Measurements from ENCODE around the gene KPNA4.

The KPNA4 gene

DNA sequence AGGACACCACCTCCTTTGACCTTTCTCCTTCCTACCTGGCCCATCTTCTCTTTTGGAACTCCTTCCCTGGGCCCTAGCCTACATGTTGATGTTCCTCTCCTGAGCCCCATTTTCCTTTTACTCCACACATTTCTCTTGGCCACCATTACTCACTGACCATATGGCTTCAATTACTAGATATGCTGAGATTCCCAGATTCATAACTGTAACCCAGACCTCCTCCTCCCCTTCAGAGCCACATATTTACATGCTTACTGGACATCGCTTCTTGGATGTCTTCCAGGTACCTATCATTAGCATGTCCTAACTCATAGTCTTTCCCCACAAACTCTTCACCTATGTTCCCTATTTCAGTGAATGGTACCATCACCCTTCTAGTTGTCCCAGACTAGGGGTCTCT is 91.4 kb downstream of the KPNA4 start:
- DNase-seq (ENCODE audit: extremely low spot score): no peak
- POLR2A ChIA-PET: no interaction called here
- no peak for TF ChIP-seq BHLHE40 (IDR thresholded peaks at IDR 0.05; ENCODE audit: borderline replicate concordance)
- no peak for TF ChIP-seq ELF4 (IDR thresholded peaks at IDR 0.05)
- TF ChIP-seq FOXA1 (IDR thresholded peaks at IDR 0.05): no peak
- no peak for TF ChIP-seq SP1 (IDR thresholded peaks at IDR 0.05)
- no peak for TF ChIP-seq FOXK2 (IDR thresholded peaks at IDR 0.05)
- CTCF ChIA-PET: no interaction called here

DNA sequence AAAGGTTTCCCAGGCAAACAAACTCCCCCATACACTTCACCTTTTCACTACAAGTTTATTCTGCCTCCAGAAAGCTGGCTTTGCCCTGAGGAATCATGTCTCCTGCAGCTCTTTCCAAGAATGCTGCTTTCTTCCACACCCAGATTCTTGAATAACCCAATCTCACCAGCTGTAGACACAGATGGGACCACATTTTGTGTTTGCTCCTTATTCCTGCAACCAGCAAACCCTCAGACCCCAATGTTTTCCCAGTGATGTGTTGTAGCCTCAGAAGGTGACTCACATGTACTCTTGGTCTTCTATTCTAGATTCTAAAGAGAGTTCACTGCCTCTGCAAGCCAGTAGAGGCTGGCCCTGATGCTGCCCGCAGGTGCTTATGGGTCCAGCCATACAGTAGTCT is 92.2 kb downstream of the KPNA4 start:
- POLR2A ChIA-PET: no interaction called here
- TF ChIP-seq FOXM1 (IDR thresholded peaks at IDR 0.05; ENCODE audit: borderline replicate concordance): no peak
- TF ChIP-seq CTBP1 (IDR thresholded peaks at IDR 0.05; ENCODE audit: borderline replicate concordance): no peak
- TF ChIP-seq ZNF384 (IDR thresholded peaks at IDR 0.05): no peak
- CTCF ChIA-PET: no interaction called here
- no peak for DNase-seq (ENCODE audit: extremely low spot score)

GRCh38 chr3:160472344-160472743 is 93.0 kb downstream of the KPNA4 start:
- TF ChIP-seq TARDBP (IDR thresholded peaks at IDR 0.05) (no peak), LEF1 (IDR thresholded peaks at IDR 0.05; ENCODE audit: borderline replicate concordance) (no peak), L3MBTL2 (conservative IDR thresholded peaks at IDR 0.05) (no peak), BHLHE40 (IDR thresholded peaks at IDR 0.05; ENCODE audit: borderline replicate concordance) (no peak), HDGF (IDR thresholded peaks at IDR 0.05; ENCODE audit: borderline replicate concordance) (no peak), FOXM1 (IDR thresholded peaks at IDR 0.05; ENCODE audit: borderline replicate concordance) (no peak), ZNF384 (IDR thresholded peaks at IDR 0.05) (no peak), ELF4 (IDR thresholded peaks at IDR 0.05) (no peak), SUZ12 (IDR thresholded peaks at IDR 0.05) (no peak), NFRKB (IDR thresholded peaks at IDR 0.05) (no peak), ARNT (IDR thresholded peaks at IDR 0.05) (no peak), FOXK2 (IDR thresholded peaks at IDR 0.05) (no peak), SP1 (IDR thresholded peaks at IDR 0.05) (no peak), CTBP1 (IDR thresholded peaks at IDR 0.05; ENCODE audit: borderline replicate concordance) (no peak), PKNOX1 (IDR thresholded peaks at IDR 0.05) (no peak)
- ChIA-PET POLR2A (no interaction called here), CTCF (no interaction called here)
- no peak for DNase-seq (ENCODE audit: extremely low spot score)

- CTCF ChIA-PET: no interaction called here
- TF ChIP-seq LEF1 (IDR thresholded peaks at IDR 0.05; ENCODE audit: borderline replicate concordance) (no peak), BHLHE40 (IDR thresholded peaks at IDR 0.05; ENCODE audit: borderline replicate concordance) (no peak), ARNT (IDR thresholded peaks at IDR 0.05) (no peak), NFRKB (IDR thresholded peaks at IDR 0.05) (no peak)
- POLR2A ChIA-PET: no interaction called here
- DNase-seq (ENCODE audit: extremely low spot score): no peak
These were observed 93.5 kb downstream of the KPNA4 start for GRCh38 chr3:160471892-160472291.

GRCh38 chr3:160470181-160470580 is 95.2 kb downstream of the KPNA4 start:
- no peak for DNase-seq (ENCODE audit: extremely low spot score)
- TF ChIP-seq HDGF (IDR thresholded peaks at IDR 0.05; ENCODE audit: borderline replicate concordance) (no peak), FOXA1 (IDR thresholded peaks at IDR 0.05) (no peak)
- ChIA-PET POLR2A (no interaction called here), CTCF (no interaction called here)

DNA sequence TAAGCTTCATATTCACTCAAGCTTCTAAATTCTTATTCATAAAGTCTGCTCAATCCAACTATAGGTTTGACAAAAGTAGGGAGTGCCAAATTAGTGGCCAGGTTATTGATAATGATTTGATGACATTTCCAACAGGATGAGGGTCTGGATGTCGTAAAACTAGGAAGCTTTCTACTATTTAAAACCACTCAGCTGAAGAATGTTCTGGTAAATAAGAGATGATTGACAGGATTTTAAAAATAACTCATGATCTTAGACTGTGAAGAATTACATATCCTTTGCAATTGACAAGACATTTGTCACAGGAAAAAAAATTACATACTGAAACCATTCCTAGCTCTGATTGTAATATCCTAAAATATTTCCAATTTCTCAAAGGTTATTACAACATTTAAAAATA is 100.4 kb downstream of the KPNA4 start:
- CTCF ChIA-PET: no interaction called here
- no peak for TF ChIP-seq LEF1 (IDR thresholded peaks at IDR 0.05; ENCODE audit: borderline replicate concordance)
- no peak for TF ChIP-seq HDGF (IDR thresholded peaks at IDR 0.05; ENCODE audit: borderline replicate concordance)
- no peak for TF ChIP-seq CTBP1 (IDR thresholded peaks at IDR 0.05; ENCODE audit: borderline replicate concordance)
- TF ChIP-seq FOXA1 (IDR thresholded peaks at IDR 0.05): no peak
- TF ChIP-seq PKNOX1 (IDR thresholded peaks at IDR 0.05): no peak
- TF ChIP-seq FOXK2 (IDR thresholded peaks at IDR 0.05): no peak
- no peak for TF ChIP-seq FOXM1 (IDR thresholded peaks at IDR 0.05; ENCODE audit: borderline replicate concordance)
- no peak for TF ChIP-seq SUZ12 (IDR thresholded peaks at IDR 0.05)
- no peak for TF ChIP-seq ARNT (IDR thresholded peaks at IDR 0.05)
- no peak for TF ChIP-seq L3MBTL2 (conservative IDR thresholded peaks at IDR 0.05)
- TF ChIP-seq ELF4 (IDR thresholded peaks at IDR 0.05): no peak
- no peak for TF ChIP-seq SP1 (IDR thresholded peaks at IDR 0.05)
- no peak for TF ChIP-seq ZNF384 (IDR thresholded peaks at IDR 0.05)
- no peak for TF ChIP-seq NFRKB (IDR thresholded peaks at IDR 0.05)
- TF ChIP-seq BHLHE40 (IDR thresholded peaks at IDR 0.05; ENCODE audit: borderline replicate concordance): no peak
- no peak for TF ChIP-seq TARDBP (IDR thresholded peaks at IDR 0.05)
- POLR2A ChIA-PET: interaction anchor here (1.1 kb wide), 1 partner anchor 15 kb away, joined by 3 read pairs; the partner anchor contains the start of gene TRIM59

DNA sequence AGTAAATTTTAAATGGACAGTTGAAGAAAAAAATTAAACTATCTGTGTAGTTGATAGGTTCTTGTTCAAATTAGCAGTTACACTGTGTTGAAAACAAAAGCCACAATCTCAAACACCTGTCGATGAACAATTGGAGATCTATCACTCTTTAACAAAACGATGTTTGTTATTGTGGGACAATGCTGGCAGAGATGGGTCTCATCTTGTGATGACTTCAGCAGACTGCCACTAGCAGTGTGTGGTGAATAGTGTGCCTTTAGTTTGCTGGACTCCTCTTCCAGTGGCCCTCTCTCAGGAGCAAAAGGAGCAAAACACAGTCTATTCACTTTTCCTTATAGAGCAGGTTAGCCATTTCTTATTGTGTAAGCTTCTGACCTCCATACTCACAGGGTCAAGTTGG is 101.0 kb downstream of the KPNA4 start:
- DNase-seq (ENCODE audit: extremely low spot score): no peak
- POLR2A ChIA-PET: interaction anchor here (1.1 kb wide), 1 partner anchor 14 kb away, joined by 3 read pairs; the partner anchor contains the start of gene TRIM59
- CTCF ChIA-PET: no interaction called here
- TF ChIP-seq SUZ12 (IDR thresholded peaks at IDR 0.05) (no peak), FOXM1 (IDR thresholded peaks at IDR 0.05; ENCODE audit: borderline replicate concordance) (no peak), FOXA1 (IDR thresholded peaks at IDR 0.05) (no peak), CTBP1 (IDR thresholded peaks at IDR 0.05; ENCODE audit: borderline replicate concordance) (no peak), PKNOX1 (IDR thresholded peaks at IDR 0.05) (no peak), L3MBTL2 (conservative IDR thresholded peaks at IDR 0.05) (no peak), HDGF (IDR thresholded peaks at IDR 0.05; ENCODE audit: borderline replicate concordance) (no peak), BHLHE40 (IDR thresholded peaks at IDR 0.05; ENCODE audit: borderline replicate concordance) (no peak), LEF1 (IDR thresholded peaks at IDR 0.05; ENCODE audit: borderline replicate concordance) (no peak), ZNF384 (IDR thresholded peaks at IDR 0.05) (no peak), ARNT (IDR thresholded peaks at IDR 0.05) (no peak), SP1 (IDR thresholded peaks at IDR 0.05) (no peak), NFRKB (IDR thresholded peaks at IDR 0.05) (no peak), FOXK2 (IDR thresholded peaks at IDR 0.05) (no peak), TARDBP (IDR thresholded peaks at IDR 0.05) (no peak)

More for the DNA sequence above, 100.4 kb downstream of the KPNA4 start:
- DNase-seq (ENCODE audit: extremely low spot score): no peak
